Fibroblast of lung (primary cell): Measurements from ENCODE around the gene RYR1. TPM values are rescaled to one million over a fixed set of nuclear protein-coding genes. Genes with fewer than 3 reads are reported as not detected.

ENCODE experiments used
- DNase-seq, 2 donors: peaks; one replicate each; pipeline versions ENCODE4 v3.0.0 to v3.0.0-alpha.2; 2010; ENCODE audit warnings: low read depth in 2 of 2
- H2AFZ ChIP-seq: 2 replicates; pipeline ENCODE4 v1.5.1; 2012; ENCODE audit warnings: low read length, control low read depth, inconsistent platforms
- H3K27ac ChIP-seq: 2 replicates; pipeline ENCODE4 v1.5.1; 2011; ENCODE audit warnings: low read length, control low read depth; ENCODE audit not compliant: insufficient read depth
- H3K27me3 ChIP-seq: 2 replicates; pipeline ENCODE4 v1.5.1; 2011; ENCODE audit warnings: mild to moderate bottlenecking, low read length; ENCODE audit not compliant: control insufficient read depth, insufficient read depth
- H3K36me3 ChIP-seq: 2 replicates; pipeline ENCODE4 v1.5.1; 2011; ENCODE audit warnings: low read length; ENCODE audit not compliant: control insufficient read depth, insufficient read depth
- H3K4me1 ChIP-seq: 2 replicates; pipeline ENCODE4 v1.5.1; 2011; ENCODE audit warnings: low read length; ENCODE audit not compliant: control insufficient read depth, insufficient read depth; ENCODE audit errors: extremely low read depth
- H3K4me2 ChIP-seq: 2 replicates; pipeline ENCODE4 v1.5.1; 2011; ENCODE audit warnings: low read length, control low read depth; ENCODE audit not compliant: insufficient read depth; ENCODE audit errors: extremely low read depth
- H3K4me3 ChIP-seq, 4 experiments: fragments of 200-600 bp in 1 of 4; sonication (generic) in 1 of 4; replicated peaks in 1 of 4; 2 replicates each; pipeline ENCODE4 v1.5.1; 2011 to 2016; ENCODE audit warnings: low read length in 4 of 4, low read depth in 3 of 4, mild to moderate bottlenecking in 3 of 4, control low read depth in 2 of 4, inconsistent platforms in 1 of 4, mixed read lengths in 1 of 4; ENCODE audit not compliant: insufficient read depth in 1 of 4; ENCODE audit errors: control extremely low read depth in 1 of 4
- H3K79me2 ChIP-seq: 2 replicates; pipeline ENCODE4 v1.5.1; 2012; ENCODE audit warnings: mild to moderate bottlenecking, low read length, inconsistent platforms; ENCODE audit not compliant: control insufficient read depth, insufficient read depth
- H3K9ac ChIP-seq: 2 replicates; pipeline ENCODE4 v1.5.1; 2011; ENCODE audit warnings: mild to moderate bottlenecking, low read length, control low read depth; ENCODE audit not compliant: insufficient read depth
- H3K9me3 ChIP-seq: 2 replicates; pipeline ENCODE4 v1.5.1; 2012; ENCODE audit warnings: low read depth, low read length; ENCODE audit not compliant: control insufficient read depth, insufficient read depth
- H4K20me1 ChIP-seq: 2 replicates; pipeline ENCODE4 v1.5.1; 2011; ENCODE audit warnings: low read length; ENCODE audit not compliant: control insufficient read depth, insufficient read depth; ENCODE audit errors: extremely low read depth
- EZH2 ChIP-seq: IDR thresholded peaks from 2 replicates; pipeline ENCODE4 v1.5.1; 2012; ENCODE audit warnings: low read length, control low read depth, mild to moderate bottlenecking; ENCODE audit errors: missing control alignments
- polyA plus RNA-seq, 2 donors: library from polyadenylated mRNA; depleted of rRNA in 1 of 2; stranded (reverse) in 1 of 2; unstranded in 1 of 2; fragments of >200 nt; gene quantifications; 2 replicates each; pipeline ENCODE4 v1.2.1, GENCODE V29; 2011 to 2012; ENCODE audit warnings: missing spikeins in 1 of 2
- total RNA-seq: library from RNA; depleted of rRNA; stranded (reverse); fragments of >200 nt; gene quantifications from 2 replicates; pipeline ENCODE4 v1.2.1, GENCODE V29; 2014
- TF ChIP-seq, protein P1 (sequence below), 2 donors: IDR thresholded peaks in 1 of 2; conservative IDR thresholded peaks in 1 of 2; 1 replicate in 1 of 2; 2 replicates in 1 of 2; pipeline ENCODE4 v1.5.1; 2011 to 2012; ENCODE audit warnings: low read length in 2 of 2, control low read depth in 1 of 2, inconsistent platforms in 1 of 2, low read depth in 1 of 2, mild to moderate bottlenecking in 1 of 2

RYR1 gene
- total and polyA plus RNA-seq, 2 donors (not counting 1 experiment from before 2014, with no cell fraction given): under 0.01 TPM

GRCh38 chr19:38402967-38403674 lies 30.4 kb upstream of the RYR1 start, which contains the start of gene FAM98C:
Gene FAM98C (plus strand): TSS chr19:38403093. CDS start chr19:38403154, 61 bp downstream.
- Histone ChIP-seq H3K27ac (peak within 1 kb of the TSS; percentile 44), H3K4me3 (peak within 1 kb of the TSS; percentile 67 to 96 (median 88)), H3K9me3 (no peaks in the 10 kb centered on the region), H3K4me2 (peak within 1 kb of the TSS; percentile 88), H2AFZ (peak within 1 kb of the TSS; percentile 78), H3K27me3 (no peaks in the 10 kb centered on the region), H3K4me1 (no peaks in the 10 kb centered on the region), H3K9ac (peak within 1 kb of the TSS; percentile 65), H3K36me3 (peaks cover 2% of the 10 kb centered on the region), H3K79me2 (no peaks in the 10 kb centered on the region), H4K20me1 (no peaks in the 10 kb centered on the region)
- TF ChIP-seq, protein P1, sequence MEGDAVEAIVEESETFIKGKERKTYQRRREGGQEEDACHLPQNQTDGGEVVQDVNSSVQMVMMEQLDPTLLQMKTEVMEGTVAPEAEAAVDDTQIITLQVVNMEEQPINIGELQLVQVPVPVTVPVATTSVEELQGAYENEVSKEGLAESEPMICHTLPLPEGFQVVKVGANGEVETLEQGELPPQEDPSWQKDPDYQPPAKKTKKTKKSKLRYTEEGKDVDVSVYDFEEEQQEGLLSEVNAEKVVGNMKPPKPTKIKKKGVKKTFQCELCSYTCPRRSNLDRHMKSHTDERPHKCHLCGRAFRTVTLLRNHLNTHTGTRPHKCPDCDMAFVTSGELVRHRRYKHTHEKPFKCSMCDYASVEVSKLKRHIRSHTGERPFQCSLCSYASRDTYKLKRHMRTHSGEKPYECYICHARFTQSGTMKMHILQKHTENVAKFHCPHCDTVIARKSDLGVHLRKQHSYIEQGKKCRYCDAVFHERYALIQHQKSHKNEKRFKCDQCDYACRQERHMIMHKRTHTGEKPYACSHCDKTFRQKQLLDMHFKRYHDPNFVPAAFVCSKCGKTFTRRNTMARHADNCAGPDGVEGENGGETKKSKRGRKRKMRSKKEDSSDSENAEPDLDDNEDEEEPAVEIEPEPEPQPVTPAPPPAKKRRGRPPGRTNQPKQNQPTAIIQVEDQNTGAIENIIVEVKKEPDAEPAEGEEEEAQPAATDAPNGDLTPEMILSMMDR (conservative IDR thresholded peaks at IDR 0.05 in 1 of 2, IDR thresholded peaks at IDR 0.05 in 1 of 2; ENCODE audit: low read depth in 1 of 2, low read length in 2 of 2): peak; percentile 68 to 77
- no peak for TF ChIP-seq EZH2
- peak; percentile 90 to 95 for DNase-seq

GRCh38 chr19:38404858-38405257 lies 28.6 kb upstream of the RYR1 start:
- peaks cover 2% of the 10 kb centered on the region for H3K36me3 ChIP-seq
- TF ChIP-seq, protein P1 (conservative IDR thresholded peaks at IDR 0.05 in 1 of 2, IDR thresholded peaks at IDR 0.05 in 1 of 2; ENCODE audit: low read depth in 1 of 2, low read length in 2 of 2): no peak
- TF ChIP-seq EZH2: no peak
- no peak overlapping the region for H3K4me3 ChIP-seq
- no peaks in the 10 kb centered on the region for H3K79me2 ChIP-seq
- H3K27me3 ChIP-seq: no peaks in the 10 kb centered on the region
- H3K4me1 ChIP-seq: no peaks in the 10 kb centered on the region
- no peaks in the 10 kb centered on the region for H4K20me1 ChIP-seq
- no peaks in the 10 kb centered on the region for H3K9me3 ChIP-seq
- H3K9ac ChIP-seq: no peak overlapping the region
- no peak overlapping the region for H3K4me2 ChIP-seq
- no peak overlapping the region for H2AFZ ChIP-seq
- H3K27ac ChIP-seq: no peak overlapping the region
- no peak for DNase-seq

DNA sequence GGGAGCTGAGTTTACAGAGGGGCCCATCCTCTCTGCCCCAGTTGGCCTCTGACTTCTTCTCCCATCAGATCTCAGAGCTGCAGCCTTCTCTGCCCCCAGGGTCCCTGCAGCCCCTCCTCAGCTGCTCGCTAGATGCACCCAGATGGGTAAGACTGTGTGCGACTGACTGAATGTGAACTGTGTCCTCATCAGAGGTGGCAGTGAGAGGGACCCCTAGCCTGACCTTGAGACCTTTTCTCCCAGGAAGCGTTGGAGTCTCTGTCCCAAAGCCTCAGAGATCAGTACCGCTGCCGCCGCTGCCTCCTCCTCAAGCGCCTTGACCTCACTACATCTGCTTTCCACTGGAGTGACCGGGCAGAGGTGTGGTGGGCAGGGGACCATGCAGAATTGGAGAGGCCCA lies 28.2 kb upstream of the RYR1 start:
- no peaks in the 10 kb centered on the region for H4K20me1 ChIP-seq
- no peak overlapping the region for H3K27ac ChIP-seq
- H3K79me2 ChIP-seq: no peaks in the 10 kb centered on the region
- H3K9me3 ChIP-seq: no peaks in the 10 kb centered on the region
- H3K27me3 ChIP-seq: no peaks in the 10 kb centered on the region
- TF ChIP-seq, protein P1 (conservative IDR thresholded peaks at IDR 0.05 in 1 of 2, IDR thresholded peaks at IDR 0.05 in 1 of 2; ENCODE audit: low read depth in 1 of 2, low read length in 2 of 2): no peak
- no peak for TF ChIP-seq EZH2
- no peak overlapping the region for H3K9ac ChIP-seq
- no peak overlapping the region for H2AFZ ChIP-seq
- no peak overlapping the region for H3K4me2 ChIP-seq
- H3K36me3 ChIP-seq: peaks cover 2% of the 10 kb centered on the region
- no peak overlapping the region for H3K4me3 ChIP-seq
- no peak for DNase-seq
- H3K4me1 ChIP-seq: no peaks in the 10 kb centered on the region
